Measurements from ENCODE around the gene MYADML2. TPM values are rescaled to one million over a fixed set of nuclear protein-coding genes. Genes with fewer than 3 reads are reported as not detected.

The MYADML2 gene
- polyA plus RNA-seq, 1 donor = 0.07 TPM

DNA sequence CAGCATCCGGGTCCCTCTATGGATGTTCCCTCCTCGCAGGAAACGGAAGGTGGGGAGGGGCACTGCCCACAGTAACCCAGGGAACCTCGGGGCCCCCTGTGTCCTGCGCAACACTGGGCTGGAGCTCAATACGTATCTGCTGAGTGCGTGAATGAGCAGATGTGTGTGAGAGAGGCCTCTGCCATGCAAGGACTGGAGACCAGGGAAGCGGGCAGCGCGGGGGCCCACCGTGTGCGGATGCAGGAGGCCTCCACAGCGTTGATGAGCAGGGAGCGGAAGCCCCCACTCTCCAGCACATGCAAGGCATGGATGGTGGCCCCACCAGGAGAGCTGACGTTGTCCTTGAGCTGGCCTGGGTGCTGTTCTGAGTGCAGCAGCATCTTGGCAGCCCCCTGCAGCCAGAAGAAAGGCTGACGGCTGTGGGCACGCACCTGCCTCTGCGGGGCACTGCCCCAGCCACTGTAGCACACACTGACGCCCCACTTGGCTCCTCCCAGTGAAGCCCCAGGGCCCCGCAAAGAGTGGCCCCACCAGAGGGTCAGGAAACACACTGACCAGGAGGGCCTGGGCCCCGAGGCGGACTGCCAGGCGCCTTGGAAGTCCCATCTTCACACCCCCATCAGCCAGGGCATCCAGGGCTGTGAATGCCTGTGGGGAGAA lies 12.8 kb downstream of the MYADML2 start:
- Histone ChIP-seq H3K27ac (ENCODE audit: low read length) (no peak overlapping the region), H3K4me3 (ENCODE audit: low read length) (no peak overlapping the region), H3K4me1 (ENCODE audit: control insufficient read depth, insufficient read depth, low read length) (peaks cover 8% of the 10 kb centered on the region), H3K9me3 (ENCODE audit: control insufficient read depth, low read depth, low read length) (no peaks in the 10 kb centered on the region), H3K27me3 (ENCODE audit: control insufficient read depth, insufficient read depth, low read length) (no peaks in the 10 kb centered on the region), H3K36me3 (ENCODE audit: control insufficient read depth, insufficient read depth, low read length) (peaks cover 2% of the 10 kb centered on the region)
- WGBS (ENCODE audit: insufficient coverage, low lambda C conversion rate) = no CpG with 5 or more reads among the region's 23 CpGs
- no peak for DNase-seq

GRCh38 chr17:81933178-81933699 lies 13.8 kb downstream of the MYADML2 start:
- H3K36me3 ChIP-seq (ENCODE audit: control insufficient read depth, insufficient read depth, low read length) = peaks cover 2% of the 10 kb centered on the region
- no peak overlapping the region for H3K4me3 ChIP-seq (ENCODE audit: low read length)
- DNase-seq = no peak
- no peak overlapping the region for H3K27ac ChIP-seq (ENCODE audit: low read length)
- peaks cover 10% of the 10 kb centered on the region for H3K27me3 ChIP-seq (ENCODE audit: control insufficient read depth, insufficient read depth, low read length)
- H3K9me3 ChIP-seq (ENCODE audit: control insufficient read depth, low read depth, low read length) = no peaks in the 10 kb centered on the region
- H3K4me1 ChIP-seq (ENCODE audit: control insufficient read depth, insufficient read depth, low read length) = peaks cover 17% of the 10 kb centered on the region
- WGBS (ENCODE audit: insufficient coverage, low lambda C conversion rate) = no CpG with 5 or more reads among the region's 14 CpGs

DNA sequence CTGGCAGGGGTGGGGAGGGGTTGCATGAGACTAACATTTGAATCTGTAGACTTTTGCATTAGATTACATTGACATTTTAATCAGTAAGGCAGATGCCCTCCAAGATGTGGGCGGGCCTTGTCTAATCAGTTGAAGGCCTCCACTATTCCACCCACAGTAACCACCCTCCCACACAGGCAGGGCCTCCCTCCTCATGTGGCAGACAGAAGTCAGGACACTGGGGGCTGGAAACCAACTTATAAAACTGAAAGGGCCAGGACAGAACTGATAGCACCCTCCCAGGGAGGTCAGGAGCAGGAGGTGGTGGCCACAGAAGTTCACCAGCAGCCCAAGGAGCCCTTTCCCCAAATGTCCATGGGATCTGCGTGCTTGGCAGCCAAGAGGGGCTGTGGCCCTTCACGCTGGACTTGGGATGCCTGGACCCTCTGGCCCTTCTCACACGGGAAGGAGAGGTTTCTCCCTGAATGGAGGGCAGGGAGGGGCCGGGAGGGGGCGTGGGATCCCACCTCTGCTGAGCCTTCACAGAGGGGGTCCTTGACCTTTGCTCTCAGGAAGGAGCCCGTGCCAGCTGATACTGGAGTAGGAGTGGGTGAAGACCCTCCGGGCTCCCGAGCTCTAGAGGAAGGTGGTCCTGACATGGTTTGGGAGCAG lies 14.6 kb downstream of the MYADML2 start:
- H3K27me3 ChIP-seq (ENCODE audit: control insufficient read depth, insufficient read depth, low read length) = peaks cover 12% of the 10 kb centered on the region
- DNase-seq = no peak

GRCh38 chr17:81931557-81932332 lies 15.3 kb downstream of the MYADML2 start:
- Histone ChIP-seq H3K9me3 (ENCODE audit: control insufficient read depth, low read depth, low read length) (no peaks in the 10 kb centered on the region), H3K4me3 (ENCODE audit: low read length) (no peak overlapping the region), H3K27me3 (ENCODE audit: control insufficient read depth, insufficient read depth, low read length) (peaks cover 12% of the 10 kb centered on the region), H3K36me3 (ENCODE audit: control insufficient read depth, insufficient read depth, low read length) (peaks cover 2% of the 10 kb centered on the region), H3K27ac (ENCODE audit: low read length) (no peak overlapping the region), H3K4me1 (ENCODE audit: control insufficient read depth, insufficient read depth, low read length) (peaks cover 15% of the 10 kb centered on the region)
- no peak for DNase-seq
- WGBS (ENCODE audit: insufficient coverage, low lambda C conversion rate) = no CpG with 5 or more reads among the region's 15 CpGs

More for the DNA sequence above, 14.6 kb downstream of the MYADML2 start:
- Histone ChIP-seq H3K27ac (ENCODE audit: low read length) (no peak overlapping the region), H3K4me3 (ENCODE audit: low read length) (no peak overlapping the region), H3K36me3 (ENCODE audit: control insufficient read depth, insufficient read depth, low read length) (peaks cover 2% of the 10 kb centered on the region), H3K4me1 (ENCODE audit: control insufficient read depth, insufficient read depth, low read length) (peaks cover 17% of the 10 kb centered on the region), H3K9me3 (ENCODE audit: control insufficient read depth, low read depth, low read length) (no peaks in the 10 kb centered on the region)
- WGBS (ENCODE audit: insufficient coverage, low lambda C conversion rate) = no CpG with 5 or more reads among the region's 9 CpGs

DNA sequence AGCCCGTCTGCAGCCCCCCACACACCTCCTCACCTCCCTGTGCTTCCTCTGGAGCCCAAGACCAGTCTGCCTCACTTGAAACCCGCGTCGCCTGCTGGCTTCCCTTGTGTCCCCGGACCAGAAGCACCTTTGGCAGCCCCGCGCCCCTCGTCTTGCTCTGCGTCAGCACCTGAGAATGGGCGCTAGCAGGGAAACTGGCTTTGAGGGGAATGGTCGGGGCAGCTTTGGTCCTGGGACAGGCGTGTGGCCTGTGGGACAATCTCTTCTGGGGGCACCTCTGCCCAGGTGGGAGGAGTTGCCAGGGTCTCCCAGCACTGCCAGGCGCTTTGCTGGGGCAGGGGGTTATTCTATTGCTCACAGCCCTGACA lies 15.9 kb downstream of the MYADML2 start:
- no peaks in the 10 kb centered on the region for H3K9me3 ChIP-seq (ENCODE audit: control insufficient read depth, low read depth, low read length)
- no peak for DNase-seq

GRCh38 chr17:81930142-81931125 lies 16.6 kb downstream of the MYADML2 start:
- Histone ChIP-seq H3K27me3 (ENCODE audit: control insufficient read depth, insufficient read depth, low read length) (peaks cover 12% of the 10 kb centered on the region), H3K36me3 (ENCODE audit: control insufficient read depth, insufficient read depth, low read length) (peaks cover 2% of the 10 kb centered on the region), H3K27ac (ENCODE audit: low read length) (no peak overlapping the region), H3K9me3 (ENCODE audit: control insufficient read depth, low read depth, low read length) (no peaks in the 10 kb centered on the region), H3K4me1 (ENCODE audit: control insufficient read depth, insufficient read depth, low read length) (peaks cover 20% of the 10 kb centered on the region), H3K4me3 (ENCODE audit: low read length) (no peak overlapping the region)
- 100% methylated on average over 1 of the region's 20 CpGs for WGBS (ENCODE audit: insufficient coverage, low lambda C conversion rate)
- DNase-seq = no peak

More for the DNA sequence above, 15.9 kb downstream of the MYADML2 start:
- H3K4me1 ChIP-seq (ENCODE audit: control insufficient read depth, insufficient read depth, low read length) = peaks cover 14% of the 10 kb centered on the region
- WGBS (ENCODE audit: insufficient coverage, low lambda C conversion rate) = no CpG with 5 or more reads among the region's 13 CpGs
- H3K27ac ChIP-seq (ENCODE audit: low read length) = no peak overlapping the region
- H3K4me3 ChIP-seq (ENCODE audit: low read length) = no peak overlapping the region
- peaks cover 12% of the 10 kb centered on the region for H3K27me3 ChIP-seq (ENCODE audit: control insufficient read depth, insufficient read depth, low read length)
- H3K36me3 ChIP-seq (ENCODE audit: control insufficient read depth, insufficient read depth, low read length) = peaks cover 2% of the 10 kb centered on the region

DNA sequence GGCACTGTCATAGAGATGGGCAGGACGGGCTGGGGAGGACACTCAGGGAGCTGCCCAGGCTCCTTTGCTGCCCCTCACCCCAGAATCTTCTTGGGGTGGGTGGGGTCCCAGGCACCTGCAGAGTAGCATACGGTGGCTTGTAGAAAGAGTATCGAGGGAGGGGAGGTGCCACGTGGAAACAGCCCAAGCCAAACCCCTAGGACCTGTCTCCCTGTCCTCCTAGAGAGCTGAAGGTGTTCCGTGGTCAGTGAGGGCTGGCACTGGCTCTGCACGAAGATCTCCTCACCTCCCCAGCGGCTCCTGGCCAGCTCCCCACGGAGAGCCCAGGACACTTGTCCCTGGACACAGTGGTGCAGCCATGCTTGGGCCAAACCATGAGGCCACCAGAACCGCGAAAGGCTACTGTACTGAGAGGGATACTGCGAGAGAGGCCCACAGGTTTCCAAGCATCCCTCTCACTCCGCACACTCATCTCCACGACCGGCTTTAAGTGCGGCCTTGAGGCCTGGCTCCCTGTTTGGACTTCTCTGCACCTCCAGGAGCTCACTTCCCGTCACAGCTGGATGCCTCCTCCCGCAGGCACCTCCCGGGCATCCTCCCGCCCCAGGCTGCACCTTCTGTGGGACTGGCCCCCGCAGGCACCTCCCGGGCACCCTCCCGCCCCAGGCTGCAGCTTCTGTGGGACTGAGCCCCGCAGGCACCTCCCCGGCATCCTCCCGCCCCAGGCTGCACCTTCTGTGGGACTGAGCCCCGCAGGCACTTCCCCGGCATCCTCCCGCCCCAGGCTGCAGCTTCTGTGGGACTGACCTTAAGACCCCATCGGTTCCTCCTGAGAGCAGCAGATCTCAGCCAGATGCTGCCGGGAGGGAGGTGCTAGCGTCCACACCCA lies 17.5 kb downstream of the MYADML2 start:
- Histone ChIP-seq H3K27me3 (ENCODE audit: control insufficient read depth, insufficient read depth, low read length) (peaks cover 12% of the 10 kb centered on the region), H3K27ac (ENCODE audit: low read length) (no peak overlapping the region), H3K4me3 (ENCODE audit: low read length) (no peak overlapping the region), H3K4me1 (ENCODE audit: control insufficient read depth, insufficient read depth, low read length) (peaks cover 27% of the 10 kb centered on the region), H3K36me3 (ENCODE audit: control insufficient read depth, insufficient read depth, low read length) (peaks cover 2% of the 10 kb centered on the region), H3K9me3 (ENCODE audit: control insufficient read depth, low read depth, low read length) (no peaks in the 10 kb centered on the region)
- DNase-seq = no peak
- WGBS (ENCODE audit: insufficient coverage, low lambda C conversion rate) = no CpG with 5 or more reads among the region's 31 CpGs

GRCh38 chr17:81928544-81929252 lies 18.3 kb downstream of the MYADML2 start:
- DNase-seq = peak in 1 of 2 donors; percentile 54
- WGBS (ENCODE audit: insufficient coverage, low lambda C conversion rate) = no CpG with 5 or more reads among the region's 44 CpGs

More at GRCh38 chr17:81928544-81929252, 18.3 kb downstream of the MYADML2 start:
- Histone ChIP-seq H3K27ac (ENCODE audit: low read length) (no peak overlapping the region), H3K36me3 (ENCODE audit: control insufficient read depth, insufficient read depth, low read length) (peaks cover 2% of the 10 kb centered on the region), H3K9me3 (ENCODE audit: control insufficient read depth, low read depth, low read length) (no peaks in the 10 kb centered on the region), H3K4me3 (ENCODE audit: low read length) (peak overlapping the region; percentile 49), H3K4me1 (ENCODE audit: control insufficient read depth, insufficient read depth, low read length) (peaks cover 35% of the 10 kb centered on the region), H3K27me3 (ENCODE audit: control insufficient read depth, insufficient read depth, low read length) (peaks cover 12% of the 10 kb centered on the region)

Data from large intestine (tissue), 3 donors.